KG1 (cell line): ENCODE measurements around the gene CLEC16A.

Experiments
- DNase-seq: peaks from one replicate; lab custom pipeline; 2025; lab: John Stamatoyannopoulos, UW

Gene CLEC16A

GRCh38 chr16:11178424-11178823 lies 234.1 kb downstream of the CLEC16A start:
- no peak for DNase-seq

- no peak for DNase-seq
Observed at GRCh38 chr16:11179574-11179973, 235.2 kb downstream of the CLEC16A start.

GRCh38 chr16:11180489-11180888 lies 236.1 kb downstream of the CLEC16A start:
- DNase-seq: no peak

GRCh38 chr16:11181242-11181898 lies 237.0 kb downstream of the CLEC16A start:
- no peak for DNase-seq

- no peak for DNase-seq
Observed at GRCh38 chr16:11181899-11182279, 237.5 kb downstream of the CLEC16A start.

GRCh38 chr16:11182411-11182810 lies 238.0 kb downstream of the CLEC16A start:
- no peak for DNase-seq

- no peak for DNase-seq
Observed at GRCh38 chr16:11183035-11183812, 238.9 kb downstream of the CLEC16A start.

- DNase-seq: no peak
Observed at GRCh38 chr16:11183951-11184350, 239.6 kb downstream of the CLEC16A start.

GRCh38 chr16:11187522-11188023 lies 243.2 kb downstream of the CLEC16A start:
- no peak for DNase-seq

GRCh38 chr16:11188801-11189740 lies 244.7 kb downstream of the CLEC16A start:
- no peak for DNase-seq

GRCh38 chr16:11190588-11191560 lies 246.5 kb downstream of the CLEC16A start:
- DNase-seq: no peak

GRCh38 chr16:11191665-11192064 lies 247.3 kb downstream of the CLEC16A start:
- no peak for DNase-seq

GRCh38 chr16:11193494-11193893 lies 249.1 kb downstream of the CLEC16A start:
- no peak for DNase-seq

GRCh38 chr16:11194913-11195312 lies 250.5 kb downstream of the CLEC16A start:
- DNase-seq: no peak

GRCh38 chr16:11196286-11196828 lies 252.0 kb downstream of the CLEC16A start:
- no peak for DNase-seq

- DNase-seq: no peak
Observed at GRCh38 chr16:11198375-11198774, 254.0 kb downstream of the CLEC16A start.

GRCh38 chr16:11198828-11199227 lies 254.5 kb downstream of the CLEC16A start:
- no peak for DNase-seq

GRCh38 chr16:11200592-11200991 lies 256.2 kb downstream of the CLEC16A start:
- no peak for DNase-seq

- no peak for DNase-seq
Observed at GRCh38 chr16:11201498-11202259, 257.3 kb downstream of the CLEC16A start.
